Bronchial epithelial cell (primary cell): ENCODE data around the gene GPR152. TPM values are rescaled to one million over a fixed set of nuclear protein-coding genes. Genes with fewer than 3 reads are reported as not detected.
"Not testable (repeated sequence)": the region's sequence is repeated elsewhere in the genome, so short reads cannot be mapped to it uniquely, and the experiment has no call there.

Source experiments
- DNase-seq: peaks from one replicate; pipeline ENCODE4 v3.0.0-alpha.2; 2010; ENCODE audit warnings: low read depth
- FAIRE-seq: peaks from 2 replicates; lab custom pipeline; 2011; peaks lifted over from hg19 to GRCh38; lab: Jason Lieb, UNC
- H3K27me3 ChIP-seq: 2 replicates; pipeline ENCODE4 v1.5.1; 2011; ENCODE audit warnings: low read length; ENCODE audit not compliant: control insufficient read depth, insufficient read depth
- H3K36me3 ChIP-seq: 2 replicates; pipeline ENCODE4 v1.5.1; 2011; ENCODE audit warnings: low read length; ENCODE audit not compliant: control insufficient read depth, insufficient read depth
- H3K4me3 ChIP-seq: 2 replicates; pipeline ENCODE4 v1.5.1; 2011; ENCODE audit warnings: mild to moderate bottlenecking, low read depth, low read length, control low read depth
- CTCF ChIP-seq: IDR thresholded peaks from 2 replicates; pipeline ENCODE4 v1.5.1; 2011; ENCODE audit warnings: mild to moderate bottlenecking, moderate library complexity, low read length, control low read depth, inconsistent platforms; ENCODE audit not compliant: insufficient read depth, severe bottlenecking
- total RNA-seq: library from RNA; depleted of rRNA; stranded (reverse); fragments of >200 nt; gene quantifications from 2 replicates; pipeline ENCODE4 v1.2.1, GENCODE V29; 2014

The GPR152 gene
- total RNA-seq, 1 donor from 2014 or later, result not detected

- H3K36me3 ChIP-seq, result no peaks in the 10 kb centered on the region
- FAIRE-seq (no peak), DNase-seq (no peak)
- H3K4me3 ChIP-seq, result no peak overlapping the region
- no peak for TF ChIP-seq CTCF
- no peaks in the 10 kb centered on the region for H3K27me3 ChIP-seq
These were observed 31.5 kb upstream of the GPR152 start for GRCh38 chr11:67483831-67484665.

GRCh38 chr11:67482827-67483798 is 30.6 kb upstream of the GPR152 start, which contains the start of gene AIP:
Gene AIP (plus strand): TSS chr11:67483026. CDS start chr11:67483159, 133 bp downstream.
- peak; percentile 3 for TF ChIP-seq CTCF
- no peak for FAIRE-seq
- peak; percentile 95 for DNase-seq
- H3K36me3 ChIP-seq, result no peaks in the 10 kb centered on the region
- H3K27me3 ChIP-seq, result no peaks in the 10 kb centered on the region
- H3K4me3 ChIP-seq, result peak within 1 kb of the TSS; percentile 69

GRCh38 chr11:67482275-67482826 is 29.8 kb upstream of the GPR152 start:
- FAIRE-seq (no peak), DNase-seq (no peak)
- Histone ChIP-seq H3K27me3 (no peaks in the 10 kb centered on the region), H3K36me3 (no peaks in the 10 kb centered on the region), H3K4me3 (peak overlapping the region; percentile 69)
- no peak for TF ChIP-seq CTCF

- H3K4me3 ChIP-seq, H3K36me3 ChIP-seq, FAIRE-seq, H3K27me3 ChIP-seq, DNase-seq: not testable (repeated sequence)
These were observed 25.0 kb upstream of the GPR152 start for GRCh38 chr11:67477344-67478050.

GRCh38 chr11:67476692-67477091 is 24.2 kb upstream of the GPR152 start:
- FAIRE-seq, DNase-seq, H3K27me3 ChIP-seq, H3K4me3 ChIP-seq, H3K36me3 ChIP-seq: not testable (repeated sequence)

- DNase-seq (no peak), FAIRE-seq (no peak)
- no peak overlapping the region for H3K4me3 ChIP-seq
- H3K27me3 ChIP-seq, result no peaks in the 10 kb centered on the region
- no peaks in the 10 kb centered on the region for H3K36me3 ChIP-seq
- no peak for TF ChIP-seq CTCF
These were observed 20.4 kb upstream of the GPR152 start for GRCh38 chr11:67472882-67473281.
